CD14-positive monocyte (primary cell): ENCODE measurements around the gene NFATC2. TPM values are rescaled to one million over a fixed set of nuclear protein-coding genes. Genes with fewer than 3 reads are reported as not detected.

Source experiments
- DNase-seq, 3 donors: peaks; one replicate each; pipeline ENCODE4 v3.0.0-alpha.2; 2011 to 2022
- H2AFZ ChIP-seq: 2 replicates; pipeline ENCODE4 v1.6.0; 2012; ENCODE audit warnings: mild to moderate bottlenecking, low read depth, low read length, inconsistent platforms; ENCODE audit not compliant: insufficient read depth, poor library complexity, severe bottlenecking
- H3K27ac ChIP-seq, 2 donors: 1 replicate in 1 of 2; 2 replicates in 1 of 2; pipeline ENCODE4 v1.5.1; 2012 to 2013; ENCODE audit warnings: low read length in 2 of 2, control low read depth in 1 of 2, inconsistent platforms in 1 of 2, low read depth in 1 of 2, mild to moderate bottlenecking in 1 of 2
- H3K27me3 ChIP-seq, 2 donors: one replicate each; pipeline versions ENCODE4 v1.6.0 to v1.6.1; 2011 to 2013; ENCODE audit warnings: low read length in 2 of 2; ENCODE audit not compliant: control insufficient read depth in 2 of 2, insufficient read depth in 2 of 2
- H3K36me3 ChIP-seq, 2 donors: replicated peaks in 1 of 2; 1 replicate in 1 of 2; 2 replicates in 1 of 2; pipeline versions ENCODE4 v1.5.1 to v1.6.1; 2012 to 2013; ENCODE audit warnings: low read length in 2 of 2, control low read depth in 1 of 2, inconsistent platforms in 1 of 2, mild to moderate bottlenecking in 1 of 2; ENCODE audit not compliant: insufficient read depth in 2 of 2, control insufficient read depth in 1 of 2
- H3K4me1 ChIP-seq, 2 donors: 1 replicate in 1 of 2; 2 replicates in 1 of 2; pipeline versions ENCODE4 v1.5.1 to v1.6.1; 2012 to 2013; ENCODE audit warnings: low read length in 2 of 2, control low read depth in 1 of 2, inconsistent platforms in 1 of 2, mild to moderate bottlenecking in 1 of 2, moderate library complexity in 1 of 2; ENCODE audit not compliant: insufficient read depth in 2 of 2, control insufficient read depth in 1 of 2
- H3K4me2 ChIP-seq: replicated peaks from 2 replicates; pipeline ENCODE3; 2012; ENCODE audit warnings: low read length, moderate library complexity, mild to moderate bottlenecking; ENCODE audit not compliant: poor library complexity, severe bottlenecking; ENCODE audit errors: extremely low read depth
- H3K4me3 ChIP-seq, 3 experiments: fragments of 200-600 bp in 1 of 3; sonication (generic) in 1 of 3; replicated peaks in 1 of 3; 1 replicate in 2 of 3; 2 replicates in 1 of 3; pipeline ENCODE4 v1.5.1; 2011 to 2013; ENCODE audit warnings: low read length in 3 of 3, mild to moderate bottlenecking in 3 of 3, control low read depth in 2 of 3, low read depth in 2 of 3, inconsistent platforms in 1 of 3, moderate library complexity in 1 of 3
- H3K79me2 ChIP-seq: 2 replicates; pipeline ENCODE4 v1.6.0; 2012; ENCODE audit warnings: mild to moderate bottlenecking, control low read depth, inconsistent platforms, low read length, moderate library complexity; ENCODE audit not compliant: insufficient read depth
- H3K9ac ChIP-seq: 2 replicates; pipeline ENCODE4 v1.6.0; 2017; ENCODE audit warnings: low read length, mild to moderate bottlenecking; ENCODE audit not compliant: insufficient read depth, poor library complexity, severe bottlenecking
- H3K9me3 ChIP-seq, 2 donors: replicated peaks in 1 of 2; 1 replicate in 1 of 2; 2 replicates in 1 of 2; pipeline versions ENCODE4 v1.5.1 to v1.6.1; 2012 to 2013; ENCODE audit warnings: low read length in 2 of 2, control low read depth in 1 of 2; ENCODE audit not compliant: control insufficient read depth in 1 of 2, insufficient read depth in 1 of 2
- H4K20me1 ChIP-seq: 2 replicates; pipeline ENCODE4 v1.6.0; 2012; ENCODE audit warnings: mild to moderate bottlenecking, low read length, control low read depth, moderate library complexity; ENCODE audit not compliant: insufficient read depth
- H3K27ac Mint-ChIP-seq, 7 donors: one replicate each; pipeline ENCODE4 v1.8.0; 2020; ENCODE audit warnings: mild to moderate bottlenecking in 7 of 7, mixed read lengths in 7 of 7, moderate library complexity in 6 of 7, inconsistent platforms in 2 of 7
- H3K27me3 Mint-ChIP-seq, 3 donors: one replicate each; pipeline ENCODE4 v1.8.0; 2021 to 2022; ENCODE audit warnings: low read depth in 3 of 3, mild to moderate bottlenecking in 3 of 3, mixed read lengths in 3 of 3, moderate library complexity in 3 of 3, inconsistent platforms in 1 of 3
- H3K36me3 Mint-ChIP-seq, 2 donors: one replicate each; pipeline ENCODE4 v1.8.0; 2020; ENCODE audit warnings: mixed read lengths in 2 of 2, inconsistent platforms in 1 of 2, mild to moderate bottlenecking in 1 of 2
- H3K4me1 Mint-ChIP-seq: one replicate; pipeline ENCODE4 v1.8.0; 2020; ENCODE audit warnings: mild to moderate bottlenecking, mixed read lengths
- H3K4me3 Mint-ChIP-seq, 2 donors: one replicate each; pipeline ENCODE4 v1.8.0; 2020; ENCODE audit warnings: mild to moderate bottlenecking in 2 of 2, mixed read lengths in 2 of 2, moderate library complexity in 1 of 2
- H3K9me3 Mint-ChIP-seq, 7 donors: one replicate each; pipeline ENCODE4 v1.8.0; 2020 to 2022; ENCODE audit warnings: mixed read lengths in 7 of 7, mild to moderate bottlenecking in 6 of 7, moderate library complexity in 6 of 7, inconsistent platforms in 2 of 7
- WGBS: methylation state at CpG from one replicate; pipeline ENCODE4 v1.1.5; 2013; ENCODE audit warnings: missing lambda C conversion rate; ENCODE audit not compliant: insufficient coverage; 5-methylcytosine and 5-hydroxymethylcytosine counted together
- intact Hi-C, 2 donors: fragments of 100-400 bp; cut with micrococcal nuclease; formaldehyde crosslinking; loops; one replicate each; pipeline versions ENCODE4 v1.15.0 to v1.15.1; 2023
- polyA plus RNA-seq, 3 donors: library from polyadenylated mRNA; depleted of rRNA in 1 of 3; unstranded in 2 of 3; stranded (reverse) in 1 of 3; fragments of 300-500 nt in 2 of 3; fragments of >200 nt in 1 of 3; fragmentation: Illumina TruSeq in 2 of 3; gene quantifications; 1 replicate in 2 of 3; 2 replicates in 1 of 3; pipeline ENCODE4 v1.2.3, GENCODE V29; 2012 to 2021
- TF ChIP-seq, protein P1 (sequence below): fragments of 200-600 bp; IDR thresholded peaks from one replicate; pipeline ENCODE4 v1.8.0; 2022; ENCODE audit warnings: antibody characterized with exemption, mild to moderate bottlenecking

Gene NFATC2
- polyA plus RNA-seq, 3 donors = 0.03 to 0.18 (median 0.11) TPM

DNA sequence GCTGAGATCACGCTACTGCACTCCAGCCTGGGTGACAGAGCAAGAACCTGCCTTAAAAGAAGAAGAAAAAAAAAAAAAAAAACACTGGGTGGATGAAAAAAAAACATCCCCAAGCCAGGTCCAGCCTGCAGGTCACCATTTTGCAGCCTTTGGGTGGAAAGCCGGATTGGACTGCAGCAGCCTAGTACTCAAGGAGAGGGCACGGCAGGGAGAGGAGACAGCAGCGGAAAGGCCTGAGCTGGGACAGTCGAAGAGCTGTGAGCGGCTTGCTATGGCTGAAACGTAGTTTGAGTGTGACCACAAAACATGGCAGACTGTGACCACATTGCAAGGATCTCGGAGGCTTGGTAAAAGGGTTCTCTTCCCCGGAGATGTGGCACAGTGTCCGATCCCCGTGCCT is 173.0 kb downstream of the NFATC2 start:
- Histone ChIP-seq H3K4me1 (no peaks in the 10 kb centered on the region), H3K36me3 (no peaks in the 10 kb centered on the region), H3K27me3 (no peaks in the 10 kb centered on the region), H2AFZ (no peak overlapping the region), H3K4me2 (no peak overlapping the region), H3K27ac (no peak overlapping the region), H4K20me1 (no peaks in the 10 kb centered on the region), H3K9me3 (no peaks in the 10 kb centered on the region), H3K79me2 (no peaks in the 10 kb centered on the region), H3K9ac (no peak overlapping the region), H3K4me3 (no peak overlapping the region)
- Mint-ChIP-seq H3K27ac (no peak overlapping the region), H3K4me1 (no peaks in the 10 kb centered on the region), H3K4me3 (no peak overlapping the region), H3K27me3 (peaks cover 4 to 7% (median 6%) of the 10 kb centered on the region in 3 donors), H3K36me3 (no peaks in the 10 kb centered on the region), H3K9me3 (peaks cover 0 to 2% (median 1%) of the 10 kb centered on the region in 7 donors)
- no peak for DNase-seq
- TF ChIP-seq, protein P1, sequence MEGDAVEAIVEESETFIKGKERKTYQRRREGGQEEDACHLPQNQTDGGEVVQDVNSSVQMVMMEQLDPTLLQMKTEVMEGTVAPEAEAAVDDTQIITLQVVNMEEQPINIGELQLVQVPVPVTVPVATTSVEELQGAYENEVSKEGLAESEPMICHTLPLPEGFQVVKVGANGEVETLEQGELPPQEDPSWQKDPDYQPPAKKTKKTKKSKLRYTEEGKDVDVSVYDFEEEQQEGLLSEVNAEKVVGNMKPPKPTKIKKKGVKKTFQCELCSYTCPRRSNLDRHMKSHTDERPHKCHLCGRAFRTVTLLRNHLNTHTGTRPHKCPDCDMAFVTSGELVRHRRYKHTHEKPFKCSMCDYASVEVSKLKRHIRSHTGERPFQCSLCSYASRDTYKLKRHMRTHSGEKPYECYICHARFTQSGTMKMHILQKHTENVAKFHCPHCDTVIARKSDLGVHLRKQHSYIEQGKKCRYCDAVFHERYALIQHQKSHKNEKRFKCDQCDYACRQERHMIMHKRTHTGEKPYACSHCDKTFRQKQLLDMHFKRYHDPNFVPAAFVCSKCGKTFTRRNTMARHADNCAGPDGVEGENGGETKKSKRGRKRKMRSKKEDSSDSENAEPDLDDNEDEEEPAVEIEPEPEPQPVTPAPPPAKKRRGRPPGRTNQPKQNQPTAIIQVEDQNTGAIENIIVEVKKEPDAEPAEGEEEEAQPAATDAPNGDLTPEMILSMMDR = no peak
- WGBS = 91% methylated on average over 7 of the region's 11 CpGs
- intact Hi-C loops = no loop called here

DNA sequence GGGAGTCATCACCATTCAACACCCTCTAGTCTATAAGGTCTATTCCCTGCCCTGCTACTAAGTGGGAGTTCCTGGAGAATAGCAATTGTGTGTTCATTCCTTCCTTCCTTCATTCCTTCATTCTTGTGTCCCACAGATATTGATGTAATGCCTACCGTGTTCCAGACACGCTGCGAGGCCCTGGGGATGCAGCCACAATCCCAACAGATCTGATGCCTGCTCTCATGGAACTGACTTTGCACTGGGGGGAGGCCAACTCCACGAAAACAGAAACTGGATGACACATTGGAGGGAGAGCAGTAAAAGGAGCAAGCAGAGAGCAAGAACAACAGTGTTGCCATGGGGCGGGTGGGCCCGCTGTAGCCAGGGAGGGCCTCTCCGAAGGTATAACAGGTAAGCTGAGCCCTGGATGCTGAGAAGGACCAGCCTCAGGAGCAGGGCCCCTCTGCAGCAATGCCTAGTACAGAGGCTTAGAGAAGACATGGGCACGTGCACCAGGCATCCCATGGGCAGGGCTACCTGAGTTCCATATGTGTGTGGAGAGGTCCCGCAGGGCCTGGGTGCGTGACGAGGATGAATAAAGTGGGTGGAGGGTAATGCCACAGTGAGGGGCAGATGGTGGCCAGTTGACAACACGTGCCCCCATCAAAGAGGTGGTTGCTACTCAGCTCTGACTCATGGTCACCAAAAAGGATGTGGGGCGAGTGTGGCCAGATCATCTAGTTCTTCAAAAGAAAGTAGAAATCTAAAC is 173.9 kb downstream of the NFATC2 start:
- Mint-ChIP-seq H3K27me3 (peaks cover 4 to 6% (median 5%) of the 10 kb centered on the region in 3 donors), H3K9me3 (peaks cover 1 to 4% (median 2%) of the 10 kb centered on the region in 7 donors), H3K4me3 (no peak overlapping the region), H3K4me1 (no peaks in the 10 kb centered on the region), H3K36me3 (no peaks in the 10 kb centered on the region), H3K27ac (no peak overlapping the region)
- TF ChIP-seq, protein P1 = no peak
- no peak for DNase-seq
- no peak overlapping the region for H3K27ac ChIP-seq
- no peak overlapping the region for H3K4me2 ChIP-seq
- H3K4me3 ChIP-seq = no peak overlapping the region
- no peak overlapping the region for H2AFZ ChIP-seq
- intact Hi-C loops = no loop called here
- WGBS = 80% methylated on average over 9 of the region's 13 CpGs
- H4K20me1 ChIP-seq = no peaks in the 10 kb centered on the region
- H3K79me2 ChIP-seq = no peaks in the 10 kb centered on the region
- no peaks in the 10 kb centered on the region for H3K4me1 ChIP-seq
- no peaks in the 10 kb centered on the region for H3K36me3 ChIP-seq
- H3K9me3 ChIP-seq = no peaks in the 10 kb centered on the region
- no peak overlapping the region for H3K9ac ChIP-seq
- H3K27me3 ChIP-seq = no peaks in the 10 kb centered on the region
